ENCODE measurements around the gene RNF215. TPM values are rescaled to one million over a fixed set of nuclear protein-coding genes. Genes with fewer than 3 reads are reported as not detected.

The RNF215 gene
- total and polyA plus RNA-seq, 3 donors from 2014 or later, result 18.2 to 24.6 (median 20.9) TPM

GRCh38 chr22:30373331-30374325 is 13.6 kb downstream of the RNF215 start:
- Histone ChIP-seq H3K27ac (no peak overlapping the region), H3K27me3 (no peaks in the 10 kb centered on the region), H3K4me1 (no peaks in the 10 kb centered on the region), H3K36me3 (ENCODE audit: low read depth, missing control alignments) (no peaks in the 10 kb centered on the region), H3K4me3 (no peak overlapping the region), H3K9me3 (no peaks in the 10 kb centered on the region)
- 84 to 89% methylated on average over 20 to 32 of the region's 33 CpGs for WGBS, 2 donors
- intact Hi-C loops (cut with DNase I; ENCODE audit: low total_unique reads), result no loop called here
- TF ChIP-seq CTCF (IDR thresholded peaks at IDR 0.05), result no peak
- no peak for TF ChIP-seq POLR2A (IDR thresholded peaks at IDR 0.05)
- no peak for DNase-seq

GRCh38 chr22:30372915-30373314 is 14.3 kb downstream of the RNF215 start:
- intact Hi-C loops (cut with DNase I; ENCODE audit: low total_unique reads), result no loop called here
- Histone ChIP-seq H3K27ac (no peak overlapping the region), H3K9me3 (no peaks in the 10 kb centered on the region), H3K36me3 (ENCODE audit: low read depth, missing control alignments) (no peaks in the 10 kb centered on the region), H3K4me3 (no peak overlapping the region), H3K4me1 (no peaks in the 10 kb centered on the region), H3K27me3 (no peaks in the 10 kb centered on the region)
- 56 to 77% methylated on average over 8 of the region's 8 CpGs for WGBS, 2 donors
- DNase-seq, result no peak
- no peak for TF ChIP-seq CTCF (IDR thresholded peaks at IDR 0.05)
- TF ChIP-seq POLR2A (IDR thresholded peaks at IDR 0.05), result no peak

GRCh38 chr22:30371981-30372380 is 15.2 kb downstream of the RNF215 start:
- H3K4me3 ChIP-seq, result no peak overlapping the region
- intact Hi-C loops (cut with DNase I; ENCODE audit: low total_unique reads), result no loop called here
- WGBS, 2 donors, result 86 to 90% methylated on average over 2 to 13 of the region's 13 CpGs
- no peaks in the 10 kb centered on the region for H3K36me3 ChIP-seq (ENCODE audit: low read depth, missing control alignments)
- no peaks in the 10 kb centered on the region for H3K9me3 ChIP-seq
- TF ChIP-seq CTCF (IDR thresholded peaks at IDR 0.05), result no peak
- no peak for TF ChIP-seq POLR2A (IDR thresholded peaks at IDR 0.05)
- no peak for DNase-seq
- no peak overlapping the region for H3K27ac ChIP-seq
- no peaks in the 10 kb centered on the region for H3K27me3 ChIP-seq
- no peaks in the 10 kb centered on the region for H3K4me1 ChIP-seq

GRCh38 chr22:30371321-30371720 is 15.9 kb downstream of the RNF215 start:
- 92 to 94% methylated on average over 9 of the region's 9 CpGs for WGBS, 2 donors
- Histone ChIP-seq H3K27ac (no peak overlapping the region), H3K4me3 (no peak overlapping the region), H3K36me3 (ENCODE audit: low read depth, missing control alignments) (no peaks in the 10 kb centered on the region), H3K27me3 (no peaks in the 10 kb centered on the region), H3K4me1 (no peaks in the 10 kb centered on the region), H3K9me3 (no peaks in the 10 kb centered on the region)
- TF ChIP-seq POLR2A (IDR thresholded peaks at IDR 0.05), result no peak
- TF ChIP-seq CTCF (IDR thresholded peaks at IDR 0.05), result no peak
- intact Hi-C loops (cut with DNase I; ENCODE audit: low total_unique reads), result no loop called here
- no peak for DNase-seq
